ENCODE data around the gene CD101.
"Not testable (repeated sequence)": the region's sequence is repeated elsewhere in the genome, so short reads cannot be mapped to it uniquely, and the experiment has no call there.

Gene CD101

GRCh38 chr1:116971965-116972673, 29.4 kb upstream of the CD101 start:
- Histone ChIP-seq H3K79me2 (ENCODE audit: control insufficient read depth, low read length) (no peaks in the 10 kb centered on the region), H4K20me1 (ENCODE audit: control insufficient read depth, insufficient read depth, low read depth, low read length) (no peaks in the 10 kb centered on the region), H3K36me3 (ENCODE audit: control insufficient read depth, low read length) (no peaks in the 10 kb centered on the region), H3K9me2 (replicated peaks; ENCODE audit: control insufficient read depth, low read length) (no peaks in the 10 kb centered on the region), H3K9me3 (ENCODE audit: control insufficient read depth, insufficient read depth, low read length) (no peaks in the 10 kb centered on the region), H3F3A (ENCODE audit: control insufficient read depth, insufficient read depth) (no peaks in the 10 kb centered on the region), H3K4me2 (ENCODE audit: low read length) (no peak overlapping the region), H3K4me3 (ENCODE audit: low read length) (no peak overlapping the region), H3K27ac (ENCODE audit: low read depth, low read length) (no peak overlapping the region), H3K4me1 (ENCODE audit: control insufficient read depth, low read length) (no peaks in the 10 kb centered on the region), H3K27me3 (ENCODE audit: control insufficient read depth, low read length) (no peaks in the 10 kb centered on the region)
- TF ChIP-seq CTCF (IDR thresholded peaks at IDR 0.05; ENCODE audit: low read depth, low read length, poor library complexity, severe bottlenecking) (no peak), EZH2phosphoT487 (IDR thresholded peaks at IDR 0.05; ENCODE audit: borderline replicate concordance, low read length) (no peak)

- no peaks in the 10 kb centered on the region for H4K20me1 ChIP-seq (ENCODE audit: control insufficient read depth, insufficient read depth, low read depth, low read length)
- no peak overlapping the region for H3K4me2 ChIP-seq (ENCODE audit: low read length)
- H3K27ac ChIP-seq (ENCODE audit: low read depth, low read length), result no peak overlapping the region
- no peaks in the 10 kb centered on the region for H3K79me2 ChIP-seq (ENCODE audit: control insufficient read depth, low read length)
- no peaks in the 10 kb centered on the region for H3K9me2 ChIP-seq (replicated peaks; ENCODE audit: control insufficient read depth, low read length)
- TF ChIP-seq EZH2phosphoT487 (IDR thresholded peaks at IDR 0.05; ENCODE audit: borderline replicate concordance, low read length) (no peak), CTCF (IDR thresholded peaks at IDR 0.05; ENCODE audit: low read depth, low read length, poor library complexity, severe bottlenecking) (no peak)
- no peaks in the 10 kb centered on the region for H3F3A ChIP-seq (ENCODE audit: control insufficient read depth, insufficient read depth)
- H3K27me3 ChIP-seq (ENCODE audit: control insufficient read depth, low read length), result no peaks in the 10 kb centered on the region
- H3K9me3 ChIP-seq (ENCODE audit: control insufficient read depth, insufficient read depth, low read length), result no peaks in the 10 kb centered on the region
- H3K4me3 ChIP-seq (ENCODE audit: low read length), result no peak overlapping the region
- no peaks in the 10 kb centered on the region for H3K4me1 ChIP-seq (ENCODE audit: control insufficient read depth, low read length)
- H3K36me3 ChIP-seq (ENCODE audit: control insufficient read depth, low read length), result no peaks in the 10 kb centered on the region
Measured at GRCh38 chr1:116972674-116973030, 28.9 kb upstream of the CD101 start.

- not testable (repeated sequence) for H3K36me3 ChIP-seq (ENCODE audit: control insufficient read depth, low read length); H4K20me1 ChIP-seq (ENCODE audit: control insufficient read depth, insufficient read depth, low read depth, low read length); H3K27me3 ChIP-seq (ENCODE audit: control insufficient read depth, low read length); H3F3A ChIP-seq (ENCODE audit: control insufficient read depth, insufficient read depth); H3K4me3 ChIP-seq (ENCODE audit: low read length); H3K9me3 ChIP-seq (ENCODE audit: control insufficient read depth, insufficient read depth, low read length); H3K79me2 ChIP-seq (ENCODE audit: control insufficient read depth, low read length); H3K27ac ChIP-seq (ENCODE audit: low read depth, low read length); H3K4me1 ChIP-seq (ENCODE audit: control insufficient read depth, low read length); H3K9me2 ChIP-seq (replicated peaks; ENCODE audit: control insufficient read depth, low read length); H3K4me2 ChIP-seq (ENCODE audit: low read length)
Measured at GRCh38 chr1:116980309-116980708, 21.3 kb upstream of the CD101 start.

- no peak overlapping the region for H3K4me2 ChIP-seq (ENCODE audit: low read length)
- no peaks in the 10 kb centered on the region for H3K36me3 ChIP-seq (ENCODE audit: control insufficient read depth, low read length)
- H3K4me3 ChIP-seq (ENCODE audit: low read length), result no peak overlapping the region
- H3K79me2 ChIP-seq (ENCODE audit: control insufficient read depth, low read length), result no peaks in the 10 kb centered on the region
- H3K9me3 ChIP-seq (ENCODE audit: control insufficient read depth, insufficient read depth, low read length), result no peaks in the 10 kb centered on the region
- no peaks in the 10 kb centered on the region for H3K9me2 ChIP-seq (replicated peaks; ENCODE audit: control insufficient read depth, low read length)
- H3K27ac ChIP-seq (ENCODE audit: low read depth, low read length), result no peak overlapping the region
- no peaks in the 10 kb centered on the region for H3K27me3 ChIP-seq (ENCODE audit: control insufficient read depth, low read length)
- no peaks in the 10 kb centered on the region for H4K20me1 ChIP-seq (ENCODE audit: control insufficient read depth, insufficient read depth, low read depth, low read length)
- no peak for TF ChIP-seq CTCF (IDR thresholded peaks at IDR 0.05; ENCODE audit: low read depth, low read length, poor library complexity, severe bottlenecking)
- TF ChIP-seq EZH2phosphoT487 (IDR thresholded peaks at IDR 0.05; ENCODE audit: borderline replicate concordance, low read length), result no peak
- H3F3A ChIP-seq (ENCODE audit: control insufficient read depth, insufficient read depth), result no peaks in the 10 kb centered on the region
- no peaks in the 10 kb centered on the region for H3K4me1 ChIP-seq (ENCODE audit: control insufficient read depth, low read length)
Measured at GRCh38 chr1:116981521-116982037, 20.0 kb upstream of the CD101 start.

All from DOHH2 (cell line).